Cerebellar cortex (tissue), 1 donor: Measurements from ENCODE around the gene PPP1CA.
"Not testable (repeated sequence)": the region's sequence is repeated elsewhere in the genome, so short reads cannot be mapped to it uniquely, and the experiment has no call there.

ENCODE experiments used
- DNase-seq: peaks from one replicate; pipeline ENCODE4 v3.0.0-alpha.2; 2015; ENCODE audit warnings: low spot score

Gene PPP1CA

GRCh38 chr11:67416416-67417335 is 15.0 kb upstream of the PPP1CA start:
- no peak for DNase-seq

- no peak for DNase-seq
Measured at GRCh38 chr11:67415501-67416304, 14.0 kb upstream of the PPP1CA start, which contains the start of gene CARNS1. TSS of gene CARNS1 (plus strand) at chr11:67415678. CDS start at chr11:67416200, 522 bp downstream.

- no peak for DNase-seq
Measured at GRCh38 chr11:67413266-67413849, 11.7 kb upstream of the PPP1CA start.

GRCh38 chr11:67412495-67413179 is 11.0 kb upstream of the PPP1CA start:
- DNase-seq = no peak

- no peak for DNase-seq
Measured at GRCh38 chr11:67411785-67412152, 10.1 kb upstream of the PPP1CA start.

GRCh38 chr11:67410984-67411784 is 9.5 kb upstream of the PPP1CA start:
- no peak for DNase-seq

- DNase-seq = no peak
Measured at GRCh38 chr11:67410369-67410831, 8.7 kb upstream of the PPP1CA start.

GRCh38 chr11:67409781-67410368 is 8.2 kb upstream of the PPP1CA start:
- no peak for DNase-seq

GRCh38 chr11:67409261-67409666 is 7.6 kb upstream of the PPP1CA start:
- no peak for DNase-seq

- DNase-seq = no peak
Measured at GRCh38 chr11:67408437-67409200, 7.0 kb upstream of the PPP1CA start.

- no peak for DNase-seq
Measured at GRCh38 chr11:67407688-67408163, 6.1 kb upstream of the PPP1CA start.

- DNase-seq = no peak
Measured at GRCh38 chr11:67406969-67407687, 5.5 kb upstream of the PPP1CA start.

GRCh38 chr11:67406420-67406968 is 4.8 kb upstream of the PPP1CA start:
- no peak for DNase-seq

GRCh38 chr11:67405688-67406339 is 4.2 kb upstream of the PPP1CA start:
- no peak for DNase-seq

- no peak for DNase-seq
Measured at GRCh38 chr11:67405196-67405567, 3.5 kb upstream of the PPP1CA start.

- no peak for DNase-seq
Measured at GRCh38 chr11:67404515-67405195, 3.0 kb upstream of the PPP1CA start.

- DNase-seq = not testable (repeated sequence)
Measured at GRCh38 chr11:67403085-67403484, 1.4 kb upstream of the PPP1CA start.
